Osteocyte (in vitro differentiated cells): Measurements from ENCODE around the gene AMBP. TPM values are rescaled to one million over a fixed set of nuclear protein-coding genes. Genes with fewer than 3 reads are reported as not detected.
A peak's percentile ranks its signal among the peaks of the same experiment; 100 is the strongest.

Experiments used
- DNase-seq: peaks from one replicate; pipeline ENCODE4 v3.0.0; 2021; ENCODE audit warnings: mixed read lengths; ENCODE audit not compliant: unreplicated experiment; ENCODE audit errors: extremely low spot score
- H3K27ac Mint-ChIP-seq: one replicate; pipeline ENCODE4 v1.8.0; 2021; ENCODE audit warnings: mild to moderate bottlenecking, mixed read lengths; ENCODE audit not compliant: unreplicated experiment
- H3K27me3 Mint-ChIP-seq: one replicate; pipeline ENCODE4 v1.8.0; 2021; ENCODE audit warnings: mixed read lengths; ENCODE audit not compliant: unreplicated experiment
- H3K36me3 Mint-ChIP-seq: one replicate; pipeline ENCODE4 v1.8.0; 2021; ENCODE audit warnings: mixed read lengths; ENCODE audit not compliant: unreplicated experiment
- H3K4me1 Mint-ChIP-seq: one replicate; pipeline ENCODE4 v1.8.0; 2021; ENCODE audit warnings: mixed read lengths; ENCODE audit not compliant: unreplicated experiment
- H3K4me3 Mint-ChIP-seq: one replicate; pipeline ENCODE4 v1.8.0; 2021; ENCODE audit warnings: mild to moderate bottlenecking, moderate library complexity, mixed read lengths; ENCODE audit not compliant: unreplicated experiment
- H3K9me3 Mint-ChIP-seq: one replicate; pipeline ENCODE4 v1.8.0; 2021; ENCODE audit warnings: mixed read lengths; ENCODE audit not compliant: unreplicated experiment
- total RNA-seq: library from RNA; stranded (reverse); gene quantifications from 2 replicates; pipeline ENCODE4 v1.2.1, GENCODE V29; 2021
- TF ChIP-seq, protein P1 (sequence below): fragments of 200-600 bp; sonication (generic); IDR thresholded peaks from 2 replicates; pipeline ENCODE4 v1.5.0; 2021; ENCODE audit warnings: antibody characterized with exemption, mild to moderate bottlenecking, moderate library complexity

The AMBP gene
- total RNA-seq, 1 donor from 2014 or later: not detected

GRCh38 chr9:114110180-114110579, 32.1 kb upstream of the AMBP start:
- no peaks in the 10 kb centered on the region for H3K36me3 Mint-ChIP-seq
- peaks cover 4% of the 10 kb centered on the region for H3K4me1 Mint-ChIP-seq
- DNase-seq: no peak
- no peak overlapping the region for H3K4me3 Mint-ChIP-seq
- TF ChIP-seq, protein P1, sequence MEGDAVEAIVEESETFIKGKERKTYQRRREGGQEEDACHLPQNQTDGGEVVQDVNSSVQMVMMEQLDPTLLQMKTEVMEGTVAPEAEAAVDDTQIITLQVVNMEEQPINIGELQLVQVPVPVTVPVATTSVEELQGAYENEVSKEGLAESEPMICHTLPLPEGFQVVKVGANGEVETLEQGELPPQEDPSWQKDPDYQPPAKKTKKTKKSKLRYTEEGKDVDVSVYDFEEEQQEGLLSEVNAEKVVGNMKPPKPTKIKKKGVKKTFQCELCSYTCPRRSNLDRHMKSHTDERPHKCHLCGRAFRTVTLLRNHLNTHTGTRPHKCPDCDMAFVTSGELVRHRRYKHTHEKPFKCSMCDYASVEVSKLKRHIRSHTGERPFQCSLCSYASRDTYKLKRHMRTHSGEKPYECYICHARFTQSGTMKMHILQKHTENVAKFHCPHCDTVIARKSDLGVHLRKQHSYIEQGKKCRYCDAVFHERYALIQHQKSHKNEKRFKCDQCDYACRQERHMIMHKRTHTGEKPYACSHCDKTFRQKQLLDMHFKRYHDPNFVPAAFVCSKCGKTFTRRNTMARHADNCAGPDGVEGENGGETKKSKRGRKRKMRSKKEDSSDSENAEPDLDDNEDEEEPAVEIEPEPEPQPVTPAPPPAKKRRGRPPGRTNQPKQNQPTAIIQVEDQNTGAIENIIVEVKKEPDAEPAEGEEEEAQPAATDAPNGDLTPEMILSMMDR: no peak
- H3K27ac Mint-ChIP-seq: no peak overlapping the region
- H3K27me3 Mint-ChIP-seq: peaks cover 38% of the 10 kb centered on the region
- no peaks in the 10 kb centered on the region for H3K9me3 Mint-ChIP-seq

DNA sequence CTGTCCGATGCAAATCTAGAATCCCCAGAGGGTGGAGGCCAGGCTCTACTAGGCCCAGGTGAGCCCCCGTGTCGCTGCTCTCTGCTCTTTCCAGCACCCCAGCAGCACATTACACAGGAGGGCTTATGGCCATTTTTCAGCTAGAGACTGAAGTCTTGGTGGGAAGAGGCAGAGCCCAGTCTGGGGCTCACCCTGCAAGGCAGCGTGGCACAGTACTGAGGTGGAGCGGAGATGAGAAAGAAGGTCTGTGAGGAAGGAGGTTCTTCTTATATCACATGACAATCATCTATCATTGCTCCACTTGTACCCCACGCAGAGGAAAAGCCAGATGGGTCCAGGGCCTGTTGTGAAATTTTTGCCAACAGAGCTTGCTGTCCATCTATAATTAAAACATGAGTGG, 31.0 kb upstream of the AMBP start:
- Mint-ChIP-seq H3K36me3 (no peaks in the 10 kb centered on the region), H3K27me3 (peaks cover 46% of the 10 kb centered on the region), H3K9me3 (no peaks in the 10 kb centered on the region), H3K4me1 (peaks cover 10% of the 10 kb centered on the region), H3K27ac (no peak overlapping the region), H3K4me3 (no peak overlapping the region)
- DNase-seq: no peak
- TF ChIP-seq, protein P1: no peak

GRCh38 chr9:114108016-114108833, 30.1 kb upstream of the AMBP start:
- Mint-ChIP-seq H3K27me3 (peaks cover 46% of the 10 kb centered on the region), H3K36me3 (no peaks in the 10 kb centered on the region), H3K4me3 (no peak overlapping the region), H3K4me1 (peaks cover 10% of the 10 kb centered on the region), H3K9me3 (no peaks in the 10 kb centered on the region), H3K27ac (no peak overlapping the region)
- peak; percentile 92 for DNase-seq
- TF ChIP-seq, protein P1: peak; percentile 97

DNA sequence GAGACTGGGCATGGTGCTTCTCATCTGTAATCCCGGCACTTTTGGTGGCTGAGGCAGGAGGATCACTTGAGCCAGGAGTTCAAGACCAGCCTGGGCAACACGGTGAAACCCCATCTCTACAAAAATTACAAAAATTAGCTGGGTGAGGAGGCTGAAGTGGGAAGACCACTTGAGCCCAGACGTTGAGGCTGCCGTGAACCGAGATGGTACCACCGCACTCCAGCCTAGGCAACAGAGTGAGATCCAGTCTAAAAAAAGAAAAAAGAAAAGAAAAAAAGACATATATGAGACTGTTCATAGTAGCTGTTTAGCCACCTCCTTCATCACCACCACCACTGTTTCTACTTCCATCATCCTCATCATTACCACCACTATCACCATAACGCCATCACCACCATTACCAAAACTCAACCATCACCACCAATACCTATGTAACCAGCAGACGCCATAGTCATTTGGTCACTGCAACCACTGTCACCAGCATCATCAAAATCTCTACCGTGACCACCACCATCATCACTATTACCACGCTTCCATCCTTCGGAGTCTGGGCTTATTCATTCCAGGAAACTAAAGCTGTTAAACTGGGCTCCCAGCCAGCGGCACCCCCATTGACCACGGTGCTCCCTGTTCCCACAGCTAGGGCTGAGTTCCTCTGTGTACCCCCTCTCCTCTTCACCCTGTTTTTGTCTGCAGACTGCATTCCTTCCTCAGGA, 29.3 kb upstream of the AMBP start:
- peaks cover 6% of the 10 kb centered on the region for H3K4me1 Mint-ChIP-seq
- peaks cover 3% of the 10 kb centered on the region for H3K9me3 Mint-ChIP-seq
- H3K4me3 Mint-ChIP-seq: no peak overlapping the region
- peaks cover 3% of the 10 kb centered on the region for H3K36me3 Mint-ChIP-seq
- TF ChIP-seq, protein P1: no peak
- H3K27ac Mint-ChIP-seq: no peak overlapping the region
- DNase-seq: no peak
- H3K27me3 Mint-ChIP-seq: peaks cover 42% of the 10 kb centered on the region

GRCh38 chr9:114105236-114105635, 27.1 kb upstream of the AMBP start:
- no peak overlapping the region for H3K4me3 Mint-ChIP-seq
- H3K4me1 Mint-ChIP-seq: peaks cover 6% of the 10 kb centered on the region
- no peak for DNase-seq

More at GRCh38 chr9:114105236-114105635, 27.1 kb upstream of the AMBP start:
- H3K9me3 Mint-ChIP-seq: peaks cover 4% of the 10 kb centered on the region
- H3K27ac Mint-ChIP-seq: no peak overlapping the region
- H3K36me3 Mint-ChIP-seq: peaks cover 7% of the 10 kb centered on the region
- TF ChIP-seq, protein P1: no peak
- H3K27me3 Mint-ChIP-seq: peaks cover 44% of the 10 kb centered on the region
